CD1c-positive myeloid dendritic cell (primary cell): ENCODE data around the gene C10orf67.
"Not testable (repeated sequence)": the region's sequence is repeated elsewhere in the genome, so short reads cannot be mapped to it uniquely, and the experiment has no call there.

Experiments
- DNase-seq: peaks from one replicate; pipeline ENCODE4 v3.0.0-alpha.2; 2016; ENCODE audit errors: extremely low spot score

C10orf67 gene

GRCh38 chr10:23344241-23344841 is at the start of gene C10orf67:
Gene C10orf67, minus strand, starts transcription at chr10:23344797. Its CDS starts 23 bp downstream, at chr10:23344774.
- DNase-seq: peak; percentile 21

- DNase-seq: no peak
Observed at GRCh38 chr10:23391821-23392220, 47.2 kb upstream of the C10orf67 start.

GRCh38 chr10:23390809-23391208 is 46.2 kb upstream of the C10orf67 start:
- DNase-seq: no peak

- not testable (repeated sequence) for DNase-seq
Observed at GRCh38 chr10:23390408-23390807, 45.8 kb upstream of the C10orf67 start.

GRCh38 chr10:23387516-23387915 is 42.9 kb upstream of the C10orf67 start:
- not testable (repeated sequence) for DNase-seq

GRCh38 chr10:23386052-23386451 is 41.5 kb upstream of the C10orf67 start:
- DNase-seq: no peak

GRCh38 chr10:23384364-23384763 is 39.8 kb upstream of the C10orf67 start:
- no peak for DNase-seq

GRCh38 chr10:23383637-23384036 is 39.0 kb upstream of the C10orf67 start:
- DNase-seq: no peak

GRCh38 chr10:23381298-23382040 is 36.9 kb upstream of the C10orf67 start:
- no peak for DNase-seq

- DNase-seq: peak; percentile 69
Observed at GRCh38 chr10:23379686-23380085, 35.1 kb upstream of the C10orf67 start.

- peak; percentile 93 for DNase-seq
Observed at GRCh38 chr10:23376229-23376655, 31.6 kb upstream of the C10orf67 start.

- no peak for DNase-seq
Observed at GRCh38 chr10:23375366-23375765, 30.8 kb upstream of the C10orf67 start.

- DNase-seq: no peak
Observed at GRCh38 chr10:23373156-23373555, 28.6 kb upstream of the C10orf67 start.

GRCh38 chr10:23371073-23371472 is 26.5 kb upstream of the C10orf67 start:
- DNase-seq: no peak

- no peak for DNase-seq
Observed at GRCh38 chr10:23370106-23370505, 25.5 kb upstream of the C10orf67 start.

- no peak for DNase-seq
Observed at GRCh38 chr10:23368816-23369640, 24.4 kb upstream of the C10orf67 start.

- no peak for DNase-seq
Observed at GRCh38 chr10:23367896-23368595, 23.4 kb upstream of the C10orf67 start.

- DNase-seq: not testable (repeated sequence)
Observed at GRCh38 chr10:23365417-23366030, 20.9 kb upstream of the C10orf67 start.

GRCh38 chr10:23364378-23364777 is 19.8 kb upstream of the C10orf67 start:
- DNase-seq: no peak

GRCh38 chr10:23363793-23364135 is 19.2 kb upstream of the C10orf67 start:
- DNase-seq: no peak
